HG03108 (cell line): ENCODE results near the gene TRIM69.

Experiments
- ATAC-seq: cut with Tn5 transposase; IDR thresholded peaks from one replicate; pipeline ENCODE4 v1.9.1; 2021; ENCODE audit warnings: moderate library complexity; ENCODE audit not compliant: unreplicated experiment

The TRIM69 gene

GRCh38 chr15:44801797-44802196 lies 65.5 kb downstream of the TRIM69 start:
- ATAC-seq = no peak

DNA sequence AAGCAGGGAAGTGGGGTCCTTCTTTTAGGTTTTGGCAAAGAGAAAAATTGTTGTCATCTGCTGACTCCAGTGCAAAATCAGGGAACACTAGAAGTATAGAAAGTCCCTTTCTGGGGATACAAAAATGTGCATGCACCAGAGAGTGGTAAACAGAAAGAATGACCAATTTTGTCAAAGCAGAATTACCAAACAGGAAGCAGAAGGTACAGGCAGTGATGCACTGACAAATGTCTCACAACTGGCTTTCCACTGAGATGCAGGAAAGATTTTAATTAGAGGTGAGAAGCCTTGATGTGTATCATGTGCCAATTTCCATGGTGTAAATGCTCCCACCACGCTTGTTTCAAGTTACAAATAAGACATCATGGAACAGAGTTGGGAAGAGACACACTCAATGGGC lies 66.0 kb downstream of the TRIM69 start:
- no peak for ATAC-seq

- ATAC-seq = no peak
Observed at GRCh38 chr15:44804298-44805046, 68.1 kb downstream of the TRIM69 start.

GRCh38 chr15:44808557-44808956 lies 72.2 kb downstream of the TRIM69 start:
- no peak for ATAC-seq

DNA sequence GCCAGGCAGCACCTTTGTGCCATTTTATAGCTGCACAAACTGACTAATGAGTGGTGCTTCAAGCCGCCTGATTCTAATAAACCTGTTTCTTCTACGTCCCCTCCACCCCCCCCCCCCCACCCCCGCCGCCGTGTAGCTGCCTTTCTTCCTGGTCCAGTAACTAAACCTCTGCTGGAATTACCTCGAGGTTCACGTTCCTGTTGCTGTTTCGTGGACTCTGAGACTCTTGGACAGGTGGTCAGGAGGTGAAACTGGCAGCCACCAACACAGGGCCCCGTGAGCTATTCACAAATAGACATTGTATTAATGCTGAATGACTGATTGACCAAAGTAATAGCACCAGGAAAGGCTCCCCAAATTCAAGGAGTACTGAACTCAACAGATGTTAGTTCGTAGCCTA lies 73.9 kb downstream of the TRIM69 start:
- ATAC-seq = no peak

DNA sequence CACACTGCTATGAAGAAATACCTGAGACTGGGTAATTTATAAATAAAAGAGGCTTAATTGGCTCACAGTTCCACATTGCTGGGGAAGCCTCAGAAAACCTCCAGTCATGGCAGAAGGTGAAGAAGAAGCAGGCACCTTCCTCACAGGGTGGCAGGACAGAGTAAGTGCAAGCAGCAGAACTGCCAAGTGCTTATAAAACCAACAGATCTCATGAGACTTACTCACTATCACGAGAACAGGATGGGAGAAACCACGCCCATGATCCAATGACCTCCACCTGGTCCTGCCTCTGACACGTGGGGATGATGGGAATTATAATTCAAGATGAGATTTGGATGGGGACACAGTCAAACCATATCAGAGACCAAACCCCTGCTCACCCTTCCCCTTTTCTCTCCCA lies 75.0 kb downstream of the TRIM69 start:
- ATAC-seq = no peak

DNA sequence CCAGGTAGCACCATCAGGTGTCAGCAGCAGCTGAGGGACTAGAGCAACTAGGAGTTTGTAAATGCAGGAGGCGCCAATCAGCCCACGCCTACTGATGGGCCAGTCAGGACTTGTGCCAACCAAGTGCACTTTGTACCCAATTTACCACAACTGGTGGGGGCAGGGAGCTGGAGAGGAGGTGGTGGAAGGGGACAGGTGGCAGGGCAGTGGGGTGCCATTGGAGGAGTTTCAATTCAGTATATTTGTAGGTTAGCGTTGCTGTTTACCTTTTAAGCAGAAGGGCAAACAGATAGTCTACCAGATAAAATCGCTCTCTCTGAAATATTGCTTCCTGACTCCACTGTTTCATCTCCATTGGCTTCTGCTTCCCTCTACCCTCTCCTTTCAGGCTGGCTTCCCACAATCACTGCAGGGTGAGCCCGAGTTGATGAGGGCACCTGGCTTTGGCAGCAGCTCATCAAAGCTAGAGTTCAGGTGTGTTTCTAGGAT lies 75.7 kb downstream of the TRIM69 start:
- no peak for ATAC-seq

GRCh38 chr15:44813231-44813630 lies 76.9 kb downstream of the TRIM69 start:
- no peak for ATAC-seq
